ENCODE measurements around the gene PITPNM2. TPM values are rescaled to one million over a fixed set of nuclear protein-coding genes. Genes with fewer than 3 reads are reported as not detected.

Gene PITPNM2
- 10 to 100 TPM; 17.7 to 18.3 TPM for total RNA-seq

- no peaks in the 10 kb centered on the region for H3K9me3 Mint-ChIP-seq (ENCODE audit: insufficient read depth)
- POLR2A ChIA-PET = interaction anchor here (0.8 to 3.3 kb wide), 7 partner anchors 23 to 107 kb away, joined by 3 to 18 read pairs (median 4); partner anchors contain the start of genes MPHOSPH9 and MTRFR
- ATAC-seq (peak; percentile 88), DNase-seq (peak; percentile 68)
- H3K4me3 Mint-ChIP-seq = peak within 1 kb of the TSS; percentile 78
- CTCF ChIA-PET = interaction anchor here (1.2 to 3.3 kb wide), 6 partner anchors 12 to 107 kb away, joined by 3 to 25 read pairs (median 4); no protein-coding TSS in a partner anchor
- peak within 1 kb of the TSS; percentile 75 for H3K27ac Mint-ChIP-seq
- peaks cover 29% of the 10 kb centered on the region for H3K36me3 Mint-ChIP-seq (ENCODE audit: low read depth)
- peaks cover 10% of the 10 kb centered on the region for H3K27me3 Mint-ChIP-seq (ENCODE audit: low read depth)
- H3K4me1 Mint-ChIP-seq (ENCODE audit: low read depth) = peaks cover 39% of the 10 kb centered on the region
Measured at GRCh38 chr12:123150744-123151456, at the start of gene PITPNM2. Gene PITPNM2 (minus strand): TSS chr12:123151090. CDS start chr12:123034590, 116,500 bp downstream.

- peaks cover 63% of the 10 kb centered on the region for H3K36me3 Mint-ChIP-seq (ENCODE audit: low read depth)
- H3K4me3 Mint-ChIP-seq = no peak overlapping the region
- no peaks in the 10 kb centered on the region for H3K9me3 Mint-ChIP-seq (ENCODE audit: insufficient read depth)
Measured at GRCh38 chr12:123200414-123200813, 49.5 kb upstream of the PITPNM2 start.

GRCh38 chr12:123199936-123200335, 49.0 kb upstream of the PITPNM2 start:
- Mint-ChIP-seq H3K27me3 (ENCODE audit: low read depth) (no peaks in the 10 kb centered on the region), H3K36me3 (ENCODE audit: low read depth) (peaks cover 63% of the 10 kb centered on the region), H3K4me1 (ENCODE audit: low read depth) (peaks cover 19% of the 10 kb centered on the region), H3K4me3 (no peak overlapping the region), H3K9me3 (ENCODE audit: insufficient read depth) (no peaks in the 10 kb centered on the region), H3K27ac (peak overlapping the region; percentile 83)
- ChIA-PET CTCF (interaction anchor here (1.3 to 3.9 kb wide), 4 partner anchors 25 to 156 kb away, joined by 3 to 23 read pairs (median 5); no protein-coding TSS in a partner anchor), POLR2A (interaction anchor here (0.5 to 0.8 kb wide), 2 partner anchors 15 to 33 kb away, joined by 3 to 7 read pairs; partner anchors contain the start of genes MPHOSPH9 and MTRFR)
- no peak for DNase-seq
- no peak for ATAC-seq

More at GRCh38 chr12:123200414-123200813, 49.5 kb upstream of the PITPNM2 start:
- DNase-seq (no peak), ATAC-seq (peak; percentile 15)
- peaks cover 19% of the 10 kb centered on the region for H3K4me1 Mint-ChIP-seq (ENCODE audit: low read depth)
- CTCF ChIA-PET = interaction anchor here (1.3 to 3.9 kb wide), 4 partner anchors 25 to 157 kb away, joined by 3 to 23 read pairs (median 5); no protein-coding TSS in a partner anchor
- no peaks in the 10 kb centered on the region for H3K27me3 Mint-ChIP-seq (ENCODE audit: low read depth)
- H3K27ac Mint-ChIP-seq = peak overlapping the region; percentile 83
- POLR2A ChIA-PET = interaction anchor here (0.8 to 2.6 kb wide), 2 partner anchors 32 kb away, joined by 7 to 8 read pairs; partner anchors contain the start of genes MPHOSPH9 and MTRFR

GRCh38 chr12:123187637-123188036, 36.7 kb upstream of the PITPNM2 start:
- H3K36me3 Mint-ChIP-seq (ENCODE audit: low read depth) = peaks cover 62% of the 10 kb centered on the region
- ATAC-seq = no peak
- H3K4me1 Mint-ChIP-seq (ENCODE audit: low read depth) = peaks cover 6% of the 10 kb centered on the region
- ChIA-PET CTCF (interaction anchor here (0.9 to 1.0 kb wide), 2 partner anchors 26 to 144 kb away, joined by 3 read pairs; no protein-coding TSS in a partner anchor), POLR2A (no interaction called here)
- no peak overlapping the region for H3K27ac Mint-ChIP-seq
- no peaks in the 10 kb centered on the region for H3K9me3 Mint-ChIP-seq (ENCODE audit: insufficient read depth)
- H3K4me3 Mint-ChIP-seq = no peak overlapping the region
- DNase-seq = no peak
- H3K27me3 Mint-ChIP-seq (ENCODE audit: low read depth) = no peaks in the 10 kb centered on the region

- Mint-ChIP-seq H3K4me3 (no peak overlapping the region), H3K9me3 (ENCODE audit: insufficient read depth) (no peaks in the 10 kb centered on the region), H3K4me1 (ENCODE audit: low read depth) (no peaks in the 10 kb centered on the region), H3K27ac (no peak overlapping the region), H3K27me3 (ENCODE audit: low read depth) (no peaks in the 10 kb centered on the region), H3K36me3 (ENCODE audit: low read depth) (peaks cover 61% of the 10 kb centered on the region)
- ChIA-PET CTCF (interaction anchor here (0.5 to 1.7 kb wide), 3 partner anchors 53 to 1091 kb away, joined by 3 to 5 read pairs (median 5); partner anchors contain the start of gene MPHOSPH9), POLR2A (no interaction called here)
- DNase-seq = no peak
- ATAC-seq = no peak
Measured at GRCh38 chr12:123180171-123180570, 29.3 kb upstream of the PITPNM2 start.

- Mint-ChIP-seq H3K4me1 (ENCODE audit: low read depth) (no peaks in the 10 kb centered on the region), H3K36me3 (ENCODE audit: low read depth) (peaks cover 47% of the 10 kb centered on the region), H3K27ac (no peak overlapping the region), H3K9me3 (ENCODE audit: insufficient read depth) (no peaks in the 10 kb centered on the region), H3K27me3 (ENCODE audit: low read depth) (no peaks in the 10 kb centered on the region), H3K4me3 (no peak overlapping the region)
- no peak for DNase-seq
- CTCF ChIA-PET = interaction anchor here (1.5 kb wide), 1 partner anchor 66 kb away, joined by 5 read pairs; no protein-coding TSS in a partner anchor
- ATAC-seq = no peak
- POLR2A ChIA-PET = no interaction called here
Measured at GRCh38 chr12:123171967-123172366, 21.1 kb upstream of the PITPNM2 start.

- ChIA-PET POLR2A (no interaction called here), CTCF (interaction anchor here (1.0 kb wide), 1 partner anchor 123 kb away, joined by 3 read pairs; no protein-coding TSS in a partner anchor)
- no peak overlapping the region for H3K4me3 Mint-ChIP-seq
- no peaks in the 10 kb centered on the region for H3K9me3 Mint-ChIP-seq (ENCODE audit: insufficient read depth)
- H3K36me3 Mint-ChIP-seq (ENCODE audit: low read depth) = peaks cover 54% of the 10 kb centered on the region
- H3K4me1 Mint-ChIP-seq (ENCODE audit: low read depth) = no peaks in the 10 kb centered on the region
- no peak for DNase-seq
- ATAC-seq = no peak
- H3K27ac Mint-ChIP-seq = no peak overlapping the region
- no peaks in the 10 kb centered on the region for H3K27me3 Mint-ChIP-seq (ENCODE audit: low read depth)
Measured at GRCh38 chr12:123167329-123167728, 16.4 kb upstream of the PITPNM2 start.

GRCh38 chr12:123165537-123165936, 14.6 kb upstream of the PITPNM2 start:
- DNase-seq (no peak), ATAC-seq (no peak)
- Mint-ChIP-seq H3K4me1 (ENCODE audit: low read depth) (no peaks in the 10 kb centered on the region), H3K36me3 (ENCODE audit: low read depth) (peaks cover 58% of the 10 kb centered on the region), H3K4me3 (no peak overlapping the region), H3K9me3 (ENCODE audit: insufficient read depth) (no peaks in the 10 kb centered on the region), H3K27ac (no peak overlapping the region), H3K27me3 (ENCODE audit: low read depth) (no peaks in the 10 kb centered on the region)
- CTCF ChIA-PET = interaction anchor here (0.9 kb wide), 1 partner anchor 11 kb away, joined by 4 read pairs; no protein-coding TSS in a partner anchor
- POLR2A ChIA-PET = interaction anchor here (0.6 to 1.0 kb wide), 3 partner anchors 8 to 292 kb away, joined by 3 to 4 read pairs (median 4); partner anchors contain the start of gene SNRNP35

GRCh38 chr12:123164710-123165261, 13.9 kb upstream of the PITPNM2 start:
- ChIA-PET POLR2A (interaction anchor here (0.8 kb wide), 1 partner anchor 293 kb away, joined by 3 read pairs; the partner anchor contains the start of gene SNRNP35), CTCF (no interaction called here)
- H3K4me1 Mint-ChIP-seq (ENCODE audit: low read depth) = no peaks in the 10 kb centered on the region
- no peaks in the 10 kb centered on the region for H3K9me3 Mint-ChIP-seq (ENCODE audit: insufficient read depth)
- H3K36me3 Mint-ChIP-seq (ENCODE audit: low read depth) = peaks cover 59% of the 10 kb centered on the region
- no peak overlapping the region for H3K4me3 Mint-ChIP-seq
- DNase-seq (no peak), ATAC-seq (no peak)
- no peaks in the 10 kb centered on the region for H3K27me3 Mint-ChIP-seq (ENCODE audit: low read depth)
- H3K27ac Mint-ChIP-seq = no peak overlapping the region

GRCh38 chr12:123164222-123164621, 13.3 kb upstream of the PITPNM2 start:
- H3K27me3 Mint-ChIP-seq (ENCODE audit: low read depth) = no peaks in the 10 kb centered on the region
- H3K9me3 Mint-ChIP-seq (ENCODE audit: insufficient read depth) = no peaks in the 10 kb centered on the region
- no peak overlapping the region for H3K4me3 Mint-ChIP-seq
- peaks cover 61% of the 10 kb centered on the region for H3K36me3 Mint-ChIP-seq (ENCODE audit: low read depth)
- no peaks in the 10 kb centered on the region for H3K4me1 Mint-ChIP-seq (ENCODE audit: low read depth)
- POLR2A ChIA-PET = no interaction called here
- ATAC-seq = no peak
- no peak overlapping the region for H3K27ac Mint-ChIP-seq
- DNase-seq = no peak
- CTCF ChIA-PET = no interaction called here

- ChIA-PET CTCF (interaction anchor here (1.3 to 1.4 kb wide), 2 partner anchors 12 to 75 kb away, joined by 4 read pairs; partner anchors contain the start of gene PITPNM2), POLR2A (no interaction called here)
- DNase-seq = no peak
- peaks cover 59% of the 10 kb centered on the region for H3K36me3 Mint-ChIP-seq (ENCODE audit: low read depth)
- no peaks in the 10 kb centered on the region for H3K27me3 Mint-ChIP-seq (ENCODE audit: low read depth)
- H3K9me3 Mint-ChIP-seq (ENCODE audit: insufficient read depth) = no peaks in the 10 kb centered on the region
- no peak for ATAC-seq
- no peak overlapping the region for H3K27ac Mint-ChIP-seq
- H3K4me3 Mint-ChIP-seq = no peak overlapping the region
- H3K4me1 Mint-ChIP-seq (ENCODE audit: low read depth) = no peaks in the 10 kb centered on the region
Measured at GRCh38 chr12:123163227-123163626, 12.3 kb upstream of the PITPNM2 start.

Measured in activated CD8-positive, alpha-beta T cell treated with anti-CD3 and anti-CD28 coated beads, Interleukin-2, amount 10 ng/mL, durations not matched to agents 7 days and 5 days (primary cell).